NB4 (cell line): ENCODE results near the gene MPRIP.

Experiments used
- DNase-seq: peaks from one replicate; pipeline ENCODE4 v3.0.0; 2010; ENCODE audit warnings: low read depth
- H3K4me3 ChIP-seq: one replicate; pipeline ENCODE4 v1.5.1; 2011; ENCODE audit warnings: mild to moderate bottlenecking, low read depth, low read length, moderate library complexity
- MAX ChIP-seq: IDR thresholded peaks from 2 replicates; pipeline ENCODE4 v1.6.1; 2011; ENCODE audit warnings: low read depth, low read length
- MYC ChIP-seq: IDR thresholded peaks from 2 replicates; pipeline ENCODE4 v1.6.1; 2011; ENCODE audit warnings: low read depth, low read length
- POLR2A ChIP-seq: IDR thresholded peaks from 2 replicates; pipeline ENCODE4 v1.6.1; 2011; ENCODE audit warnings: mild to moderate bottlenecking; ENCODE audit not compliant: insufficient read length; ENCODE audit errors: extremely low read depth
- TF ChIP-seq, protein P1 (sequence below): IDR thresholded peaks from one replicate; pipeline ENCODE4 v1.5.1; 2012; ENCODE audit warnings: low read depth, low read length

Gene MPRIP

DNA sequence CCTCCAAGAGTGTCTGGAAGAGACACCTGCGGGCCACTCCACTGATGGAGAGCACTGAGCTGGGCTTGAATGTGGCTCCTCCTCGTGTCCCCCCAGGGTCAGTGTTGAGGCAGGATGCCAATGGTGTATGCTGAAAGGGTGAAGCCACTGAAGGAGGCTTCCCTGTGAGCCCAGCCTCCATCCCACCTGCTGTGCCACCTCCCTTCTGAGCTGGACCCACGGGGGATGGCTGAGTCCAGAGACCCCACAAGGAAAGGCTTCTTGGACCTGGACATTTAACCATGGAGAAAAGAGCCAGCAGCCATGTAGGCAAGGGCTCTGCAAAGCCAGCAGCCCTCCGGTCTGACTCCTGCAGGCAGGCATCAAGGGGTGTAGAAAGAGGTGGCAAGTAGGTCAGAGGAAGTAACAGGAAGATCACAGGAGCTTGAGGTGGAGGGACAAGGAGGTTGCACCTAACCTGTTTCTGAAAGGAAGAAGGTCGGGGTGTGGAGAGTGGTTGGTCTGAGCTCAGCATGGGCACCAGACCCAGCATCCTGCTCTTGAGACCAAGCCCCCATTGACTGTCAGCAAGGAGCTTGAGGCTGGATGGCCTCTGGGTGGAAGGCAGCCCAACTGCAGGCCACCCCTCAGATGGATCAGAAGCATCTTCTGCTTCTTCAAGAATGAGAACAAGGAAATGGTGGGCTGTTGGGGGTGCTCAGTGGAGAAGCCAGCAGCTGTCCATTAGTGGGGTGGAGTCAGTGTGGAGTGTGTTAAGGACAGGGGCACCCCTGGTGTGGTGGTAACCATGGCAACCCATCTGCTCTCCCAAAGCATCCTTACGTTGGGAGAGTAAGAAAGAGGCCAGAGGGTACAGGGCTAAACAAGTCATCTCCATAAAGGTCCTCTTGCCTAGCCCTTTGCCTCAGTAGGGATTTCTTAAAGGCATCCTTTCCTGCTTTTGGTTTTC, 83.2 kb downstream of the MPRIP start:
- H3K4me3 ChIP-seq: no peak overlapping the region
- TF ChIP-seq, protein P1, sequence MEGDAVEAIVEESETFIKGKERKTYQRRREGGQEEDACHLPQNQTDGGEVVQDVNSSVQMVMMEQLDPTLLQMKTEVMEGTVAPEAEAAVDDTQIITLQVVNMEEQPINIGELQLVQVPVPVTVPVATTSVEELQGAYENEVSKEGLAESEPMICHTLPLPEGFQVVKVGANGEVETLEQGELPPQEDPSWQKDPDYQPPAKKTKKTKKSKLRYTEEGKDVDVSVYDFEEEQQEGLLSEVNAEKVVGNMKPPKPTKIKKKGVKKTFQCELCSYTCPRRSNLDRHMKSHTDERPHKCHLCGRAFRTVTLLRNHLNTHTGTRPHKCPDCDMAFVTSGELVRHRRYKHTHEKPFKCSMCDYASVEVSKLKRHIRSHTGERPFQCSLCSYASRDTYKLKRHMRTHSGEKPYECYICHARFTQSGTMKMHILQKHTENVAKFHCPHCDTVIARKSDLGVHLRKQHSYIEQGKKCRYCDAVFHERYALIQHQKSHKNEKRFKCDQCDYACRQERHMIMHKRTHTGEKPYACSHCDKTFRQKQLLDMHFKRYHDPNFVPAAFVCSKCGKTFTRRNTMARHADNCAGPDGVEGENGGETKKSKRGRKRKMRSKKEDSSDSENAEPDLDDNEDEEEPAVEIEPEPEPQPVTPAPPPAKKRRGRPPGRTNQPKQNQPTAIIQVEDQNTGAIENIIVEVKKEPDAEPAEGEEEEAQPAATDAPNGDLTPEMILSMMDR: no peak
- TF ChIP-seq MAX (no peak), POLR2A (no peak), MYC (no peak)
- peak; percentile 34 for DNase-seq

GRCh38 chr17:17126131-17127110, 84.2 kb downstream of the MPRIP start:
- DNase-seq: peak; percentile 59
- TF ChIP-seq MYC: no peak
- no peak for TF ChIP-seq POLR2A
- TF ChIP-seq, protein P1: no peak
- TF ChIP-seq MAX: no peak
- H3K4me3 ChIP-seq: no peak overlapping the region

- no peak overlapping the region for H3K4me3 ChIP-seq
- no peak for TF ChIP-seq MYC
- TF ChIP-seq, protein P1: no peak
- no peak for TF ChIP-seq POLR2A
- no peak for DNase-seq
Measured at GRCh38 chr17:17127156-17127555, 84.9 kb downstream of the MPRIP start.

DNA sequence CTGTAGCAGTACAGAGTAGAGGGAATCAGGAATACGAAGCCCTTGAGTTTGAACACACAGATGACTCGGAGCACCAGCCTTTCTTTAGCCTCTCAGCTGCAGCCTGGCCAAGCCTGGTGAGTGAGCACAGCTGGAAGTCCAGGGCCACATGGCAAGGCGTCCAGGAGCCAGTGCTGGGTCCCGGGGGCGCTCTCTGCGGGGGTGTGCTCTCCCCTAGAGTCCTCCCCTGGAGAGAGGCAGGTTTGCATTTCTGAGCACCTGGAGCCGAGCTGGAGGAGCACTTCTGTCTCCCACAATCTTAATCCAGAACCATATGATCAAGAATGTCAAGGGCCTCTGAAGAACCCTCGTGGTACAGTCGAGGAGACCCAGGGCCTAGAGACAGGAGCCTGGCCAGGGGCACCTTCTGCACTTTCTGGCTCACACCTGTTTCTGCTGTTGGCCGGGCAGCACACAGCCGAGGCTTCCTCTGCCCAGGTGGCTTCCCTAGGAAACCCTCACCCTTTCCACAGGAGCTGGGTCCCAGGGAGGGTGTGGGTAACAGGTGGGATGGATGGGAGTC, 85.6 kb downstream of the MPRIP start:
- TF ChIP-seq, protein P1: no peak
- TF ChIP-seq MYC (no peak), POLR2A (no peak), MAX (no peak)
- no peak for DNase-seq
- no peak overlapping the region for H3K4me3 ChIP-seq

- TF ChIP-seq, protein P1: no peak
- no peak for DNase-seq
- no peak overlapping the region for H3K4me3 ChIP-seq
Measured at GRCh38 chr17:17128476-17129075, 86.3 kb downstream of the MPRIP start.
